AG04449 (cell line): Measurements from ENCODE around the gene LIF.

Source experiments
- CTCF ChIA-PET: fragments of 350-600 bp; formaldehyde crosslinking; extraction: SDS; loops from one replicate; lab custom pipeline; 2021; ENCODE audit warnings: antibody characterized with exemption; lab: Yijun Ruan, JAX
- POLR2A ChIA-PET: fragments of 400-600, 350-600 bp; formaldehyde crosslinking; extraction: SDS; loops from one replicate; lab custom pipeline; 2020; ENCODE audit warnings: antibody characterized with exemption, inconsistent platforms; lab: Yijun Ruan, JAX
- DNase-seq: peaks from one replicate; pipeline ENCODE4 v3.0.0-alpha.2; 2010; ENCODE audit warnings: low read depth, low spot score
- H3K4me3 ChIP-seq: 2 replicates; pipeline ENCODE4 v1.5.1; 2011; ENCODE audit warnings: low read depth, mild to moderate bottlenecking, control low read depth, low read length
- CTCF ChIP-seq: IDR thresholded peaks from one replicate; pipeline ENCODE4 v1.5.1; 2011; ENCODE audit warnings: mild to moderate bottlenecking, moderate library complexity, low read length, control low read depth, inconsistent platforms; ENCODE audit not compliant: insufficient read depth; ENCODE audit errors: missing control alignments

Gene LIF

GRCh38 chr22:30246814-30247376, 336 bp upstream of the LIF start:
- no peak for DNase-seq
- POLR2A ChIA-PET = interaction anchor here (0.6 to 1.5 kb wide), 3 partner anchors 11 to 883 kb away, joined by 3 to 8 read pairs (median 7); no protein-coding TSS in a partner anchor
- peak overlapping the region; percentile 75 for H3K4me3 ChIP-seq
- TF ChIP-seq CTCF = peak; percentile 1
- CTCF ChIA-PET = interaction anchor here (1.0 to 3.8 kb wide), 4 partner anchors 9 to 142 kb away, joined by 3 to 19 read pairs (median 4); no protein-coding TSS in a partner anchor

- TF ChIP-seq CTCF = no peak
- no peak for DNase-seq
- CTCF ChIA-PET = interaction anchor here (1.4 to 3.8 kb wide), 2 partner anchors 11 to 137 kb away, joined by 5 to 19 read pairs; no protein-coding TSS in a partner anchor
- POLR2A ChIA-PET = interaction anchor here (1.3 to 1.5 kb wide), 2 partner anchors 10 to 49 kb away, joined by 4 to 7 read pairs; no protein-coding TSS in a partner anchor
- H3K4me3 ChIP-seq = peak overlapping the region; percentile 75
These were observed 1.2 kb downstream of the LIF start for GRCh38 chr22:30245181-30245984.

- no peak for DNase-seq
- H3K4me3 ChIP-seq = peak overlapping the region; percentile 75
- CTCF ChIA-PET = interaction anchor here (3.8 kb wide), 1 partner anchor 136 kb away, joined by 19 read pairs; no protein-coding TSS in a partner anchor
- no peak for TF ChIP-seq CTCF
- POLR2A ChIA-PET = interaction anchor here (1.3 kb wide), 1 partner anchor 48 kb away, joined by 4 read pairs; no protein-coding TSS in a partner anchor
These were observed 1.9 kb downstream of the LIF start for GRCh38 chr22:30244641-30245040.

GRCh38 chr22:30244066-30244465, 2.5 kb downstream of the LIF start:
- POLR2A ChIA-PET = no interaction called here
- CTCF ChIA-PET = interaction anchor here (3.8 kb wide), 1 partner anchor 135 kb away, joined by 19 read pairs; no protein-coding TSS in a partner anchor
- no peak for TF ChIP-seq CTCF
- H3K4me3 ChIP-seq = peak overlapping the region; percentile 75; the same call in 1 of the 2 replicates
- DNase-seq = no peak

GRCh38 chr22:30243661-30244060, 2.9 kb downstream of the LIF start:
- no peak for TF ChIP-seq CTCF
- ChIA-PET POLR2A (no interaction called here), CTCF (interaction anchor here (3.8 kb wide), 1 partner anchor 135 kb away, joined by 19 read pairs; no protein-coding TSS in a partner anchor)
- H3K4me3 ChIP-seq = no peak overlapping the region
- DNase-seq = no peak
